Mesodermal cell (in vitro differentiated cells): ENCODE measurements around the gene HIGD1C.
"Not testable (repeated sequence)": the region's sequence is repeated elsewhere in the genome, so short reads cannot be mapped to it uniquely, and the experiment has no call there.

ENCODE experiments used
- H3K27ac ChIP-seq: 2 replicates; pipeline ENCODE4 v1.7.0; 2013; ENCODE audit warnings: mild to moderate bottlenecking, low read depth, low read length, moderate library complexity; ENCODE audit not compliant: severe bottlenecking
- H3K36me3 ChIP-seq: 2 replicates; pipeline ENCODE4 v1.7.1; 2013; ENCODE audit warnings: mild to moderate bottlenecking, low read length, moderate library complexity; ENCODE audit not compliant: control insufficient read depth, insufficient read depth
- H3K4me1 ChIP-seq: one replicate; pipeline ENCODE4 v1.7.1; 2013; ENCODE audit warnings: mild to moderate bottlenecking, low read length; ENCODE audit not compliant: insufficient read depth, control insufficient read depth, poor library complexity, severe bottlenecking
- H3K4me3 ChIP-seq: 2 replicates; pipeline ENCODE4 v1.7.0; 2013; ENCODE audit warnings: low read length, control low read depth, mild to moderate bottlenecking; ENCODE audit not compliant: insufficient read depth, poor library complexity, severe bottlenecking; ENCODE audit errors: extremely low read depth
- H3K9me3 ChIP-seq: 2 replicates; pipeline ENCODE4 v1.7.1; 2013; ENCODE audit warnings: mild to moderate bottlenecking, low read length, moderate library complexity; ENCODE audit not compliant: control insufficient read depth
- WGBS, 2 experiments: methylation state at CpG; one replicate each; pipeline ENCODE4 v1.1.5; 2013; ENCODE audit warnings: missing lambda C conversion rate in 2 of 2; ENCODE audit not compliant: insufficient coverage in 2 of 2; 5-methylcytosine and 5-hydroxymethylcytosine counted together

HIGD1C gene

DNA sequence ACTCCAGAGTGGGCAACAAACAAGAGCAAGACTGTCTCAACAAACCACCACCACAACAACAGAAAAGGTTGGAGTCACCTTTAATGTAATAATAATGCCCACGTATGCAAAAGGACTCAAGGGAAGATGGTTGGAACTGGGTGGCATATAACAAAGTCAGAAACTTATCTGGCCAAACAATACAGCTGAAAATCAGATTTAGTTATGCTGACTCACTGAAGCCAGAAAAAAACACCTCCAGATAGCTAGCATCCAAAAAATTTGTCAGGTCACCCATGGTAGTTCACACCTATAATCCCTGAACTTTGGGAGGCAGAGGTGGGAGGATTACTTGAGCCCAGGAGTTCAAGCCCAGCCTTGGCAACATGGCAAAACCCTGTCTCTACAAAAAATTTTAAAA lies 49.5 kb downstream of the HIGD1C start:
- Histone ChIP-seq H3K36me3 (peaks cover 74% of the 10 kb centered on the region), H3K4me1 (no peaks in the 10 kb centered on the region), H3K9me3 (no peaks in the 10 kb centered on the region), H3K27ac (no peak overlapping the region), H3K4me3 (no peak overlapping the region)
- WGBS, 2 experiments: no CpG with 5 or more reads among the region's 1 CpG

- WGBS, 2 experiments: 81 to 89% methylated on average over 3 to 5 of the region's 6 CpGs
- no peaks in the 10 kb centered on the region for H3K9me3 ChIP-seq
- peaks cover 68% of the 10 kb centered on the region for H3K36me3 ChIP-seq
- H3K4me1 ChIP-seq: no peaks in the 10 kb centered on the region
- no peak overlapping the region for H3K4me3 ChIP-seq
- no peak overlapping the region for H3K27ac ChIP-seq
Observed at GRCh38 chr12:51004504-51004903, 52.2 kb downstream of the HIGD1C start.

GRCh38 chr12:51005030-51005429 lies 52.7 kb downstream of the HIGD1C start:
- H3K9me3 ChIP-seq: no peaks in the 10 kb centered on the region
- peaks cover 63% of the 10 kb centered on the region for H3K36me3 ChIP-seq
- no peaks in the 10 kb centered on the region for H3K4me1 ChIP-seq
- 96 to 100% methylated on average over 1 to 3 of the region's 3 CpGs for WGBS, 2 experiments
- no peak overlapping the region for H3K27ac ChIP-seq
- no peak overlapping the region for H3K4me3 ChIP-seq

DNA sequence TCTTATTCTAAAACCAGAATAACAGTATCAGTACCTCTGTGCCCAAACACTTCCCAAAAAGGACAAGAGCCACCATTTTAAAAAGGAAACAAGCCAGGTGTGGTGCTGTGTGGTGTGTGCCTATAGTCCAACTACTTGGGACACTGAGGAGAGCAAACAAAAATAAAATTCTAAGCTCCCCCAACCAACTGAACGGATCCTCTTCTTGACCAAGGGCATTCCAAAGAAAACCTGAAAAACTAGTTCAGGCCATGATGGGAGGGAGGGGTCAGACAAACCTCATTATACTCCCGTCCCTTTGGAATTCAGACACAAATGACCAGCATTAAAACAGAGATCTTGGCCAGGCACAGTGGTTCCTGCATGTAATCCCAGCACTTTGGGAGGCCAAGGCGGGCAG lies 53.3 kb downstream of the HIGD1C start:
- 95 to 97% methylated on average over 2 to 3 of the region's 3 CpGs for WGBS, 2 experiments
- Histone ChIP-seq H3K27ac (no peak overlapping the region), H3K4me1 (no peaks in the 10 kb centered on the region), H3K4me3 (no peak overlapping the region), H3K9me3 (no peaks in the 10 kb centered on the region), H3K36me3 (peaks cover 58% of the 10 kb centered on the region)

- H3K36me3 ChIP-seq: peaks cover 48% of the 10 kb centered on the region
- H3K4me1 ChIP-seq: no peaks in the 10 kb centered on the region
- H3K9me3 ChIP-seq: no peaks in the 10 kb centered on the region
- H3K27ac ChIP-seq: no peak overlapping the region
- H3K4me3 ChIP-seq: no peak overlapping the region
- no CpG with 5 or more reads among the region's 1 CpG for WGBS, 2 experiments
Observed at GRCh38 chr12:51008329-51009055, 56.1 kb downstream of the HIGD1C start.

GRCh38 chr12:51009056-51009440 lies 56.7 kb downstream of the HIGD1C start:
- Histone ChIP-seq H3K27ac (no peak overlapping the region), H3K9me3 (no peaks in the 10 kb centered on the region), H3K4me1 (no peaks in the 10 kb centered on the region), H3K36me3 (peaks cover 47% of the 10 kb centered on the region), H3K4me3 (no peak overlapping the region)
- whole genome bisulfite sequencing, 2 experiments: 92% methylated on average over 8 of the region's 8 CpGs

DNA sequence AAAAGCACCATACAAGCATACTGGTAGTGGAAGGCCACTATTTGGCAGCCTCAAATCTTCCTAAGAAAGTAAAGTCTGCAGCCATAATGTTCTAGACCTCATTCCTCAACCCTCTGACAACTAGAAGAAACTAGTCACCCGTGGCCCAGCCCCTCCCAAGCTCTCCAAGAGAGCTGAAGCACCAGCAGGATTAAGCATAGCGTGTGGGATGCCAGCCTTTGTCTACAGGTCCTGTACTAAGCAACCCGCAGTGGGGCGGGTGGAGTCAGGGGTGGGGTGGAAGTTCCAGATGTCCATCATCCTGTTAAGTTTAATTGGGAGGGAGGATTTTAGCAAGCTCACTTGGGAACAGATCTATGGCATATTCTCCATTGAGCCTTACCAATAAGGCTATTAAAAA lies 59.6 kb downstream of the HIGD1C start:
- Histone ChIP-seq H3K4me3 (no peak overlapping the region), H3K36me3 (peaks cover 19% of the 10 kb centered on the region), H3K4me1 (no peaks in the 10 kb centered on the region), H3K9me3 (no peaks in the 10 kb centered on the region), H3K27ac (no peak overlapping the region)
- no CpG with 5 or more reads among the region's 4 CpGs for WGBS, 2 experiments

GRCh38 chr12:51012570-51013236 lies 60.4 kb downstream of the HIGD1C start:
- peaks cover 12% of the 10 kb centered on the region for H3K36me3 ChIP-seq
- H3K9me3 ChIP-seq: no peaks in the 10 kb centered on the region
- no peaks in the 10 kb centered on the region for H3K4me1 ChIP-seq
- no peak overlapping the region for H3K27ac ChIP-seq
- H3K4me3 ChIP-seq: no peak overlapping the region
- 80 to 100% methylated on average over 1 to 2 of the region's 5 CpGs for WGBS, 2 experiments

DNA sequence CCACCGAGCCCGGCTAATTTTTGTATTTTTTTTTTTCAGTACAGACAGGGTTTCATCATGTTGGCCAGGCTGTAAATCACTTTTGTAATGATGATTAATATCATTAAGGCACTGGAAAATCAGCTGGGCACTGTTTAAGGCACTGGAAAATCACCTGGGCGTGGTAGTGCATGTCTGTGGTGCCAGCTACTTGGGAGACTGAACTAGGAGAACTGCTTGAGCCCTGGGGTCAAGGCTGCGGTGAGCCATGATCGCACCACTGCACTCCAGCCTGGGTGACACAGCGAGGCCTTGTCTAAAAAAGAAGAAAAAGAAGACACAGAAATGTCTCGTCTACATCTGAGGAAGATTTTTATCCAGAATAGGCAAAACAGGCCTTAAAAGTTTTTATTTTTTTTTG lies 61.1 kb downstream of the HIGD1C start:
- WGBS, 2 experiments: 92 to 95% methylated on average over 7 of the region's 7 CpGs
- no peaks in the 10 kb centered on the region for H3K9me3 ChIP-seq
- no peak overlapping the region for H3K4me3 ChIP-seq
- no peaks in the 10 kb centered on the region for H3K4me1 ChIP-seq
- no peak overlapping the region for H3K27ac ChIP-seq
- peaks cover 4% of the 10 kb centered on the region for H3K36me3 ChIP-seq

- H3K4me1 ChIP-seq, H3K27ac ChIP-seq, H3K9me3 ChIP-seq, H3K36me3 ChIP-seq, H3K4me3 ChIP-seq: not testable (repeated sequence)
- WGBS, 2 experiments: 91 to 92% methylated on average over 6 to 7 of the region's 9 CpGs
Observed at GRCh38 chr12:51014467-51014866, 62.1 kb downstream of the HIGD1C start.

- Histone ChIP-seq H3K36me3 (peaks cover 4% of the 10 kb centered on the region), H3K9me3 (no peaks in the 10 kb centered on the region), H3K4me3 (no peak overlapping the region), H3K27ac (no peak overlapping the region), H3K4me1 (no peaks in the 10 kb centered on the region)
Observed at GRCh38 chr12:51017452-51017851, 65.1 kb downstream of the HIGD1C start.
